RWPE1 (cell line): ENCODE data around the gene GPC5.

Source experiments
- CTCF ChIA-PET: fragments of 350-600 bp; sonication (Branson Sonifier 250); formaldehyde crosslinking; extraction: SDS; loops from one replicate; lab custom pipeline; 2021; lab: Yijun Ruan, JAX
- POLR2A ChIA-PET: fragments of 400-600 bp; formaldehyde crosslinking; extraction: SDS; loops from one replicate; lab custom pipeline; 2020; ENCODE audit warnings: antibody characterized with exemption; ENCODE audit not compliant: low non-redundant PET; lab: Yijun Ruan, JAX
- DNase-seq: peaks from one replicate; pipeline ENCODE4 v3.0.0; 2012; ENCODE audit warnings: low spot score
- H3K27ac ChIP-seq: fragments of 450-650 bp; 2 replicates; pipeline ENCODE4 v1.5.1; 2017
- TF ChIP-seq, protein P1 (sequence below): fragments of 450-650 bp; conservative IDR thresholded peaks from 2 replicates; pipeline ENCODE4 v1.5.1; 2017; ENCODE audit warnings: low read depth, mild to moderate bottlenecking

The GPC5 gene

DNA sequence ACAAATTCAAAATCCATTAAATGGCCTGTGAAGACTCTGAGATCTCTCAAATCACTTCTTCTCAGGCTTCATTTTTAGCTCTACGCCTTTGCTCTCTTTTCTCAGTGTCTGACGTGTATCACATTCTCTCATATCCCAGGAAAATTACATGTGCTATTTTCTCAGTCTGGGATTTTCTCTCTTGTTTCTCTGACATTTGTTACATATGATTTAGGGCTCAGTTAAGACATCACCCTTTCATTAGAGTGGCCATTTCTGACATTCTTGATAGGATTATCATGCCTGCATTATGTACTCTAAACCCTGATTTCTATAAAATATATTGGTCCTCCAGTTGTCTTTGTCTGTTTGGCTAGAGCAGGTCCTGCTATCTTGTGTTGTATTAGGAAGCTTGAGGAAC is 136.6 kb downstream of the GPC5 start:
- TF ChIP-seq, protein P1, sequence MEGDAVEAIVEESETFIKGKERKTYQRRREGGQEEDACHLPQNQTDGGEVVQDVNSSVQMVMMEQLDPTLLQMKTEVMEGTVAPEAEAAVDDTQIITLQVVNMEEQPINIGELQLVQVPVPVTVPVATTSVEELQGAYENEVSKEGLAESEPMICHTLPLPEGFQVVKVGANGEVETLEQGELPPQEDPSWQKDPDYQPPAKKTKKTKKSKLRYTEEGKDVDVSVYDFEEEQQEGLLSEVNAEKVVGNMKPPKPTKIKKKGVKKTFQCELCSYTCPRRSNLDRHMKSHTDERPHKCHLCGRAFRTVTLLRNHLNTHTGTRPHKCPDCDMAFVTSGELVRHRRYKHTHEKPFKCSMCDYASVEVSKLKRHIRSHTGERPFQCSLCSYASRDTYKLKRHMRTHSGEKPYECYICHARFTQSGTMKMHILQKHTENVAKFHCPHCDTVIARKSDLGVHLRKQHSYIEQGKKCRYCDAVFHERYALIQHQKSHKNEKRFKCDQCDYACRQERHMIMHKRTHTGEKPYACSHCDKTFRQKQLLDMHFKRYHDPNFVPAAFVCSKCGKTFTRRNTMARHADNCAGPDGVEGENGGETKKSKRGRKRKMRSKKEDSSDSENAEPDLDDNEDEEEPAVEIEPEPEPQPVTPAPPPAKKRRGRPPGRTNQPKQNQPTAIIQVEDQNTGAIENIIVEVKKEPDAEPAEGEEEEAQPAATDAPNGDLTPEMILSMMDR: no peak
- no peak for DNase-seq
- H3K27ac ChIP-seq: no peak overlapping the region
- ChIA-PET POLR2A (no interaction called here), CTCF (no interaction called here)

- TF ChIP-seq, protein P1: no peak
- no peak overlapping the region for H3K27ac ChIP-seq
- CTCF ChIA-PET: interaction anchor here (0.7 kb wide), 1 partner anchor 157 kb away, joined by 3 read pairs; no protein-coding TSS in a partner anchor
- DNase-seq: no peak
- POLR2A ChIA-PET: no interaction called here
These were observed 139.0 kb downstream of the GPC5 start for GRCh38 chr13:91537376-91537775.

GRCh38 chr13:91539286-91540157 is 141.1 kb downstream of the GPC5 start:
- TF ChIP-seq, protein P1: no peak
- DNase-seq: no peak
- no peak overlapping the region for H3K27ac ChIP-seq
- POLR2A ChIA-PET: no interaction called here
- CTCF ChIA-PET: no interaction called here

- CTCF ChIA-PET: no interaction called here
- TF ChIP-seq, protein P1: no peak
- H3K27ac ChIP-seq: no peak overlapping the region
- POLR2A ChIA-PET: no interaction called here
- DNase-seq: no peak
These were observed 141.8 kb downstream of the GPC5 start for GRCh38 chr13:91540158-91540736.

DNA sequence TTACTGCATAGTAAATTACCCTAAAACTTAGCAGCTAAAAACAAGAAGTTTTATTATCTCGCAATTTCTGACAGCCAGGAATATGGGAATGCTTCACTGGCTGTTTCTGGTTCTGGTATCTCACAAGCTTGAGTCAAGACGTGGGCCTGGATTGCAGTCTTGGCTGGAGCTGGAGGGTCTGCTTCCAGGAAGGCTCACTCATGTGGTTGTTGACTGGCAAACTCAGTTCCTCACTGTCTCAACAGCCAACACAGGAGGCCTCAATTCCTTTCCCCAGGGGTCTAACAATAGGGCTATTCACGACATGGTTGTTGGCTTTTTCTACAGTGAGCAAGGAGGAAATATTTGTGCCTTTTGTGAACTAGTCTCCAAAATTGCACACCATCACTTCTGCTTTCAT is 146.3 kb downstream of the GPC5 start:
- POLR2A ChIA-PET: no interaction called here
- no peak overlapping the region for H3K27ac ChIP-seq
- CTCF ChIA-PET: no interaction called here
- DNase-seq: no peak
- TF ChIP-seq, protein P1: no peak

DNA sequence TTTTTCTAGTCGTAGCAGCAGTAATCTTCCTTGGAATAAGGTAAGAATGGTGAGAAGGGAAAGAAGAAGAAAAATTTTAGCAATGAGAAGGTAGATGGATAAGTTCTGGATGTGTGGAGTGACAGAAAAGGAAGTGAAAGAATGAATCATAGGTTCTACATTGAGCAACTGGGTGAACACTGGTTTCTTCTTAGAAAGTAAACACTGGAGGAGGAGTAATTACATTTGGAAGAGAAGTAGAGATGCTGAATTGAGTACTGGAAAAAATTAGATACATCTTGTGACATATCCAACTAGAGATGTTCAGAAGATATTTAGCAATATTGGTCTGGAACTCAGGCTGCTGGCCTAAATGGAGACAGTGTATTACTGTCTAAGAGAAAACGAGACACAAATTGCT is 148.5 kb downstream of the GPC5 start:
- TF ChIP-seq, protein P1: no peak
- DNase-seq: no peak
- H3K27ac ChIP-seq: no peak overlapping the region
- ChIA-PET CTCF (no interaction called here), POLR2A (no interaction called here)
